ENCODE data around the gene GVQW3.

Gene GVQW3

DNA sequence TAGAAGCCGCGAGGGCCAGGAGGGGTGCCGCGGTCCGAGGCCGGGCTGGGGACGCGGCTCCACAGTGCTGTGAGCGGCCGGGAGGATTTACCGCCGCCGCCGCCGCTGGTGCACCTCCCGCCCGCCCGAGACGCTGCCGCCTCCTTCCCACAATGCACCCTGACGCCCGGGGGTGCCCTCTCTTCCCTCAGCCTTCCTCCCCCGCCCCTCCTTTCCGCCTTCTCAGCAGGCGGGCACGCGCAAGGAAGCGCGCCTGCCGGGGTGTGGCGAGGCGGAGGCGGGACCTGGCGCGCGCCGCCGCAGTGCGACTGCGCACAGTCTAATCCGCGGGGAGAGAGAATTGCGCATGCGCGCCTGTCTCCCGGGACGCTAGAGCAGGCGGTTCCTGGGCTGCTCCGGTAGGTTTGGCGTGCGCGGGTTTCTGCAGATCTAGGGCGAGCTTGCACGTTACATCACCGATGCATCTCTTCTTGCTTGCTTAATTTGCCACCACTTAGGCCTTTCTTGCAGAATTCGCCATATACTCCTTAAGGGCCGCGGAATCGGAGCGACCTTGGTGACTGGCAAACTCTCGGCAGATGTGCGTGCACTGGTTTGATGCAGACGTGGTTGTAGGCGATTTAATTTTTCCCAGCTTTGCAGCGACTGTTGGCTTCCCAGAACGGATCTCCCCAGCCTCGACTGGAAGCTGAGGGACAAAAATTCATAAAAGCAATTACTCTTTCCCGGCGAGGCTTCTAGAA, at the start of gene GVQW3, which contains the start of gene THAP12:
TSS of gene GVQW3 (plus strand) at position 347 of the 743 bp plus-strand sequence. CDS start 506 bp downstream, outside the sequence.
TSS of gene THAP12 (minus strand) at position 156 of the 743 bp plus-strand sequence. CDS start 296 bp downstream, outside the sequence.
- peak; percentile 99 for DNase-seq
- in situ Hi-C loops (cut with MboI; ENCODE audit: low pct_unique_long_range_greater_than_20kb, low sequenced_read_pairs), result no loop called here

DNA sequence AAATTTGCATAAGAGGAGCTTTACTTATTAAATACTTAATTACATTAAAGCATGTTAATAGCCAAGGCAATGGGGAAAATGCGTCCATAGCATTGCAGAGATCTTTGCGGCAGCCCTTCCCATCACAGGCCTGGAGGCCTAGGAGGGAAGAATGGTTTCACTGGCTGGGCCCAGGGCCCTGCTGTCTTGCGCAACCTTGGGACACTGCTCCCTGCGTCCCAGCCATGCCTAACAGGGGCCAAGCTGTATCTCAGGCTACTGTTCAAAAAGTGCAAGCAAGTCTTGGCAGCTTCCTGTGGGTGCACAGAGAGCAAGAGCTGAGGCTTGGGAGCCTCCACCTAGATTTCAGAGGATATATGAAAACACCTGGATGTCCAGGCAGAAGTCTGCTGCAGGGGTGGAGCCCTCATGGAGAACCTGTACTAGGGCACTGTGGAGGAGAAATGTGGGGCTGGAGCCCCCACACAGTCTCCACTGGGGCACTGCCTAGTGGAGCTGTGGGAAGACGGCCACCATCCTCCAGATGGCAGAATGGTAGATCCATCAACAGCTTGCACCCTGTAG, 46.2 kb upstream of the GVQW3 start:
- in situ Hi-C loops (cut with MboI; ENCODE audit: low pct_unique_long_range_greater_than_20kb, low sequenced_read_pairs), result no loop called here
- DNase-seq, result no peak

DNA sequence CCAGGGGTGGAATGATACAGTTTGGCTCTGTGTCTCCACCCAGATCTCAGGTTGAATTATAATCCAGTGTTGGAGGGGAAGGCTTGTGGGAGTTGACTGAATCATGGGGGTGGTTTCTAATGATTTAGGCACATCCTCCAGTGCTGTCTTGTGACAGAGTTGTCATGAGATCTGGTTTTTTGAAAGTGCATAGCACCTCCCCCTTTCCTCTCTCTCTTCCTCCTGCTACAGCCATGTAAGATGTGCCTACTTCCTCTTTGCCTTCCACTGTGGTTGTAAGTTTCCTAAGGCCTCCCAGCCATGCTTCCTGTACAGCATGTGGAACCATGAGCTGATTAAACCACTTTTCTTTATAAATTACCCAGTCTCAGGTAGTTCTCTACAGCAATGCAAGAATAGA, 45.3 kb upstream of the GVQW3 start:
- peak; percentile 84 for DNase-seq
- in situ Hi-C loops (cut with MboI; ENCODE audit: low pct_unique_long_range_greater_than_20kb, low sequenced_read_pairs), result no loop called here

DNA sequence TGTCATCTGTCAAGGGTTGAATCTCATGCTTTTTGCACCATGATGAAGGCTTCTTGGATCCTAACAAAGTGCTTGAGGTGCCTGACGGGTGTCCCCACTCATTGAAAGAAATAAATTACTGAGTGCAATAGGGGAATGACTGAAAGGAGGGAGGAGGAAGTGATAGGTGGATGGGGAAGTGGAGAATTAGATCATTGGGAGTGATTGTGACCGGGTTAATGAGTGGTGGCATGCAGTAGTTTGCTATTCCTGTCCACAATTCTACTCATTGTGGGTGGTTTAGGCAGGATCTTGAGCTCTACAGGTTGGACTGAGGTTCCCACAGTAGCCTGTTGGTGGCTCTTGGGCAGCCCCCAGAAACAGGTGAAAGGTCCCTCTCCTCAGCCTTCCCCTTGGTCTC, 44.5 kb upstream of the GVQW3 start:
- in situ Hi-C loops (cut with MboI; ENCODE audit: low pct_unique_long_range_greater_than_20kb, low sequenced_read_pairs), result no loop called here

DNA sequence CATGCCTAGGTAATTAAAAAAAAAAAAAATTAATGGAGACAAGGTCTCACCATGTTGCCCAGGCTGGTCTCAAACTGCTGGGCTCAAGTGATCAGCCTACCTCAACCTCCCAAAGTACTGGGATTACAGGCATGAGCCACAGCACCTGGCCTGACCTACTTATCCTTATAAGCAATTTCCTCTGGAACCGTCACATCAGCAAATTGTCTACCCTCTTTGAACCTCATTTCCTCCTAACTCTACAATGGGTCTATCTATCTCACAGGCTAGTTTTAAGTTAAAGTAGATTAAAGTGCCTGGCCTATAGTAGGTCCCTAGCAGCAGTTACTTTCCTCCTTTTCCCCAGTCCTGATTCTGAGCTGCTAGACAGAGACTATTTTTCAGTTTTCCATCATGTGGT, 43.7 kb upstream of the GVQW3 start:
- no peak for DNase-seq
- in situ Hi-C loops (cut with MboI; ENCODE audit: low pct_unique_long_range_greater_than_20kb, low sequenced_read_pairs), result no loop called here

More for the DNA sequence above, 44.5 kb upstream of the GVQW3 start:
- DNase-seq, result peak; percentile 48

DNA sequence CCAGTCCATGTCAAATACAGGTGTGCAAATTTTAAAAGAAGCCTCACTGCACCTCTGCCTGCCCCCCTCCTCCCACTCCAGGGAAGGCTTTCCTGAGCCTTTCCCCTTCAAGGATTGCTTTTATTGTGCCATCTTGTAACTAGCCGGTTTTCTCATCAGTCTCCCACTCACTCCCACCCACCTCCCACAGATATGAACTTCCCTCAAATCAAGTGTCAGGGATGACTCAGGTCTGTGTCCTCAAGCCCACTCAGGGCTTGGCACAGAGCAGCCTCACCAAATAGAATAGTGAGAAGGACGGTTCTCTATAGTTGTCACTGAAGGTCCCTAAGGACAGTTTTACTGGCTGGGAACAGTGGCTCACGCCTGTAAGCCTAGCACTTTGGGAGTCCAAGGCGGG, 43.2 kb upstream of the GVQW3 start:
- in situ Hi-C loops (cut with MboI; ENCODE audit: low pct_unique_long_range_greater_than_20kb, low sequenced_read_pairs), result no loop called here
- DNase-seq, result no peak

DNA sequence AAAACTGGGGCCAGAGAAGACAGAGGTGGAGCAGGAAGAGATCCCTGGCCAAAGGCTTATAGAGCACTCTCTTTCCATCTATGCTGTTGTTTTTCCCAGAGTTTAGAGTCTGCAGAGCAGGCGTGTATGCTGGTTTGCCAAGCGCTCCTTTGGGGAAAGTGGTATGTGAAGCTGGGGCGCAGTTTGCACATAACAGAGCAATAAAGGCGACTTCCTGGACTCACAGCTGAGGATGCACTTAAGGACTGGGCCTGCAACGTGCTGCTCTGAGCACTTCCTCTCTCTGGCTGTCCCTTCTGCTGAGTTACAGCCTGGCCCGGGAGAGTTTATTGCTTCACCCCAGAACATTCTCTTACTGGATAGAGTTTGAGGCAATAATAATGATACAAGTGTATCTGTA, 41.9 kb upstream of the GVQW3 start:
- peak; percentile 82 for DNase-seq
- in situ Hi-C loops (cut with MboI; ENCODE audit: low pct_unique_long_range_greater_than_20kb, low sequenced_read_pairs), result no loop called here

DNA sequence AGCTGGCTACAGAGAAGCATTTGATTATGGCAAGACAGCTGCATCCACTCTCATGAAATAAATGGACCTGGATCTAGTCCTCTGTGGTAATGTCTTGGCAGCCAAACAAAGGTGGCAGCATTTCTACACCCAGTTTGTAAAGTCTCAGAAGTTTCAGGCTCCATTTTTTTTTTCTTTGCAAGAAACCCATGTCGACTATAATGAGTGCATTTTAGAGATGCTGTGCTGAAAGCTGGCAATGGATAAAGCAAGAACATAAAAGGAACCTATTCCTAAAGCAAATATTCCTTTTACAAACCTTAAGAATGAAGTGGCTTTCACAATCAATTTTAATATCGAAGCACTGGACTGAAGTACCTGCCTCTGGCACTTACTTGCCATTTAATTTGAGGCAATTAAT, 33.7 kb upstream of the GVQW3 start:
- DNase-seq, result no peak
- in situ Hi-C loops (cut with MboI; ENCODE audit: low pct_unique_long_range_greater_than_20kb, low sequenced_read_pairs), result no loop called here

DNA sequence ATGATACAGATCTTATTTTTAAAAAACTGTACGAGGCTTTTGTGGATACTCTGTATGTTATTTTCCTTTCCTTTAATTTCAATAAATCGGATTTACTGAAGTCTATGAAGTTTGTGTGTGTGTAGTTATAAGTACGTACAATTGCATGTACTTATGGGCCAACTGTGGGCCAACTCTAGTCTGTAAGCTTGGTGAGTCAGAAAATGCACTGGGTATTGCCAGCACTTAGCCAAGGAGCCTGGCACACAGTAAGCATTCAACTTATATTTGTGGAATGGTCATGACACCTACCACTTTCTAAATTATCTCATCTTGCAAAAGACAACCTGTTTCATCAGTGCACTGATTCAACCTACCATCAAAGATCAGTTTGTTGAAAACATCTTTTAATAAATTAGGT, 32.8 kb upstream of the GVQW3 start:
- in situ Hi-C loops (cut with MboI; ENCODE audit: low pct_unique_long_range_greater_than_20kb, low sequenced_read_pairs), result no loop called here
- DNase-seq, result no peak

DNA sequence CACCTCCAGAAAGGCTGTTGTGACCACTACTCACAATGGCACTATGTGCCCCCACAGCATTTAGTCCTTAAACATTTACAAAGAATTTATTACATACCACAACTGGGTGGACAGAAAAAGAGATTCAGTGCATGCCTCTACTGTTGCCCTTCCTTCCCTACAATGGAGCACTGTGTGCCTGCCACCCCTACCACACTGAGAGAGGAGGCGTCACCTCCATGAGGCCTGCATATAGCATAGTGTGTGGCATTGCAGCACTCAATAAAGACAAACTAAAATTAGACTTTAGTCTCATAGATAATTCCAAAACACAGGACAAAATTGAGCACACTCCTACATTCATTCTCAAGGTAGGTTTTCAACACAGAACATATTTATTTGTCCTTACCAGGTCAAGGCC, 26.0 kb upstream of the GVQW3 start:
- in situ Hi-C loops (cut with MboI; ENCODE audit: low pct_unique_long_range_greater_than_20kb, low sequenced_read_pairs), result no loop called here
- no peak for DNase-seq

DNA sequence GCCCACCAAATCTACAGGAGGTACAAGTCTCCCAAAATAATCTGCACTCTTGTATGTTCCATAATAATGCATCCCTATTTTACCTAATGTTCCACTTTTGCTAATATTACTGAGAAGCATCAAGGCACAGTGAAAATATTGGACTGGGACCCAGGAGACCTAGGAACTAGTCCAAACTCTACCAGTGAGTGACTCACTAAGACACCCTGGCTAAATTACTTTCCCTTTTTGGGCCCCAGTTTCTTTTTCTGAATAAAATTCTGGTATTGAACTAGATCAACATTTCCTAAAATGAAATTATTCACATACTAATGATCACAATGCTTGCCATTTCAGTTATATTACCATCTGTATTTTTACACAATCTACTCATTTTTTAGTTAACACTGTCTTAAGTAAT, 19.7 kb upstream of the GVQW3 start:
- in situ Hi-C loops (cut with MboI; ENCODE audit: low pct_unique_long_range_greater_than_20kb, low sequenced_read_pairs), result no loop called here
- DNase-seq, result no peak

DNA sequence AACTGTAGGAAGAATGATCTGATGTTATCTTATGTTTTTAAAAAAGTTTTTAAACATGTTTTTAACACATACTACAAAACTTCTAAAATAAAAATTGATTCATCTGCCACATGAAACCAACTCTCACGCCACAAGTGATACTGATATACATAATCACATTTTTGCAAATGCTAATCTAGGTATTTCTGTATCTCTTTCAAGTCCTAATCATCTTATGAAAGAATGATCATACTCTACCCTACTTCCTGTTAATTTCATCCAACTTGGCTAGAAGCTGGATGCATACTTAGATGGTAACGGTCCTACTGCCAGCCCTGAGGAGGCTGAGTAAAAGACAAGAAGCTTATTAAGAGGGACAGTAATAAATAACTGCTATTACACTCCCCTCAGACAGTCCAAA, 19.3 kb upstream of the GVQW3 start:
- in situ Hi-C loops (cut with MboI; ENCODE audit: low pct_unique_long_range_greater_than_20kb, low sequenced_read_pairs), result no loop called here

DNA sequence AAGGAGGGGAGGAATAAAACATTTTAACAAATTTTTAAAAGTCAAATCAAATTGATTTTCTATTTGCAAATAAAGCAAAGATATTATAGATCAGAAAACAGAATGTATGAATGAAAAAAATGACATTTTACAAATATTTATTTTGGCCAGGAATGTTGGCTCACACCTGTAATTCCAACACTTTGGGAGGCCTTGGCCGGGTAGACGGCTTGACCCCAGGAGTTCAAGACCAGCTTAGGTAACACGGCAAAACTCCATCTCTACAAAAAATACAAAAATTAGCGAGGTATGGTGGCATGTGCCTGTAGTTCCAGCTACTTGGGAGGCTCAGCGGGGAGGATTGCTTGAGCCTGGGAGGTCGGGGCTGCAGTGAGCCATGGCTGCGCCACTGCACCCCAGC, 18.4 kb upstream of the GVQW3 start:
- no peak for DNase-seq
- in situ Hi-C loops (cut with MboI; ENCODE audit: low pct_unique_long_range_greater_than_20kb, low sequenced_read_pairs), result no loop called here

More for the DNA sequence above, 19.3 kb upstream of the GVQW3 start:
- DNase-seq, result no peak

DNA sequence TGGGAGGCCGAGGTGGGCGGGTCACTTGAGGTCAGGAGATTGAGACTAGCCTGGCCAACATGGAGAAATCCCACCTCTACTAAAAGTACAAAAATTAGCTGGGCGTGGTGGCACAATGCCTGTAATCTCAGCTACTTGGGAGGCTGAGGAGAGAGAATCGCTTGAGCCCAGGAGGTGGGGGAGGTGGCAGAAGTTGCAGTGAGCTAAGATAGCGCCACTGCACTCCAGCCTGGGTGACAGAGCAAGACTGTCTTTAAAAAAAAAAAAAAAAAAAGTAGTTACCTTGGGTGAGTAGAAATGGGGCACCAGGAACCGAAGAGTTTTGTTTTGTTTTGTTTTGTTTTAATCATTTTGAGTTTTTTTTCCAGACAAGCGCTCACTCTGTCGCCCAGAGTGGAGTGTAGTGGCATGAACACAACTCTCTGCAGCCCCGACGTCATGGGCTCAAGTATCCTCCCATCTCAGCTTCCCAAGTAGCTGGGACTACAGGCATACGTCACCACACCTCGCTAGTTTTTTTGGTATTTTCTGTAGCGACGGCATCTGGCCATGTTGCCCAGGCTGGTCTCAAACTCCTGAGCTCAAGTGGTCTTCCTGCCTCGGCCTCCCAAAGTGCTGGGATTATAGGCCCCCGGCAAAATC, 16.0 kb upstream of the GVQW3 start:
- in situ Hi-C loops (cut with MboI; ENCODE audit: low pct_unique_long_range_greater_than_20kb, low sequenced_read_pairs), result no loop called here

DNA sequence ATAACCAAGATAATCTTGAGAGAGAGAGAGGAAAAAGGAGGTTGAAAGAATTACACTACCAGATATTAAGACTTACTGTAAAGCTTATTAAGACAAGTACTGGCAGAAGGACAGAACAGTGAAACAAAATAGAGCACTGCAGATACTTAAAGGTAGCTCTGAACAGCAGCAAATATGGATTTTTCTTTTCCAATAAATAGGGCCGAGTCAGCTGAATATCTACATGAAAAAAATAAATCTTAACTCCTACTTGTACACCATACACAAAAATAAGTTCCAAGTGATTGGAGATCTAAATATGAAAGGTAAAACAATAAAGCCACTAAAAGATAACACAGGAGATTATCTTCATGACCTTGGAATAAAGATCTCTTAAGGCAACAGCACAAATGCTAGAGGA, 12.6 kb upstream of the GVQW3 start:
- in situ Hi-C loops (cut with MboI; ENCODE audit: low pct_unique_long_range_greater_than_20kb, low sequenced_read_pairs), result no loop called here
- no peak for DNase-seq

More for the DNA sequence above, 16.0 kb upstream of the GVQW3 start:
- no peak for DNase-seq

DNA sequence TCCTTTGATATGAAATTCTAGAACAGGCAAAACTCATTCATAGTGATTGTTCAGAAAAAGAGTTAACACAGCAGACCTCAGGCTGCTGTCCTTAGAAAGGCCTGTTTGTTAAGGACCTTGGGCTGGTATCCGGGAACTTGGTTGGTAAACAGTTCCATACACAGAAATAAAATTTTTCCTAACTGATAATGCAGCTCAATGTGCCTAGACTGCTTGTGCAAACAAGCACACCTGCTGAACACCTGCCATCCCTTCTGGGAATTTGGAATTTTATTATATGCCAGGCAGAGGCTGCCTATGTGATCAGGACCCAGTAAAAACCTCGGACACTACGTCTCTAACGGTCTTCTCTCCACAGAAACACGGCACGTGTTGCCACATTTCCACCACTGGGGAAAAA, 11.7 kb upstream of the GVQW3 start:
- in situ Hi-C loops (cut with MboI; ENCODE audit: low pct_unique_long_range_greater_than_20kb, low sequenced_read_pairs), result no loop called here
- DNase-seq, result no peak

DNA sequence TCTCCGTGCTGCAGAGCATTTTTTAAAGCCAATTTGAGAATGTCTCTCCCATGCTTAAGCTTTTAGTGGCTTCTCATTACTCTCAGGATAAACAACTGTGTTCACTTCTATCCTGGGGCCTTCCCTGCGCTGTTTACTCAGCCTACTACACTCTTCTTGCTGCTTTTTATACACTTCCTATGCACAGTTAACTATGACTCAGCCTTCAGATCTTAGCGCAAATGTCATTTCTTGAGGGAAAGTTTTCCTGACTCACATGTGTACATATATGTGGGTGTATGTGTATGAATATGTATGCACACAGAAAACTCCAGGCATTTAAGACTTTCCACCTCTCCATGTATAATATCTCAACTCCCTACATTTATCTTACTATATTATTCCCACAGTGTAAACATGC, 10.0 kb upstream of the GVQW3 start:
- DNase-seq, result no peak
- in situ Hi-C loops (cut with MboI; ENCODE audit: low pct_unique_long_range_greater_than_20kb, low sequenced_read_pairs), result no loop called here

DNA sequence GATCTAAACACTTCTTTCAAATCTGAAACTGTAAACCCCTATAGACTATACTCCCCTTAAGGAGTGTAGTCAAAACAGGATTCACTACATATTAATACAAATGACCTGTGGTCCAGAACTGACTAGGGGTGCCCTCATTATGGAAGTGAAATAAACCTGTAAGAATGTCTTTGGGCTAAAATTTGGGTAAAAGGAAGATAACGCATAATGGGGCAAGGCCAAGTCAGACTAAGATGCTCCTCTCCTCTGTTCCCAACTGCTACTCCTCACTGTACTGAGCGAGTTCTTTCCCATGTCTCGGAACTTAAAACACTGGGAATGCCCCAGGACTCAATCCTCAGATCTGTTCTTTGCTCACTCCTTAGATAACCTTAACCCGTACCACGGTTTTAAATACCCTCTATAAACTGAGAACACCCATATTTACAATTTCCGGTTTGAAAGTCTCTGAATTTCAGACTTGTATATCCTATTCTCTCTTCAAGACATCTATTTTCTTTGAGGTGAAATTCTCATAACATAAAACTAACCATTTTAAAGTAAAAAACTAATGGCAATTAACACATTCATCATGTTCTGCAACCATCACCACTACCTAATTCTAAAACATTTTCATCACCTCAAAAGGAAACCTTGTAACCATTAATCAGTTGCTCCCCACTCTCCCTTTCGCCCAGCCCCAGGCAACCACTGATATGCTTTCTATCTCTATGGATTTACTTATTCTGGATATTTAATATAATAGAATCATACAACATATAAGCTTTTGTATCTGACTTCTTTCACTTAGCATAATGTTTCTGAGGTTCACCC, 4.2 kb upstream of the GVQW3 start:
- DNase-seq, result no peak
- in situ Hi-C loops (cut with MboI; ENCODE audit: low pct_unique_long_range_greater_than_20kb, low sequenced_read_pairs), result no loop called here

DNA sequence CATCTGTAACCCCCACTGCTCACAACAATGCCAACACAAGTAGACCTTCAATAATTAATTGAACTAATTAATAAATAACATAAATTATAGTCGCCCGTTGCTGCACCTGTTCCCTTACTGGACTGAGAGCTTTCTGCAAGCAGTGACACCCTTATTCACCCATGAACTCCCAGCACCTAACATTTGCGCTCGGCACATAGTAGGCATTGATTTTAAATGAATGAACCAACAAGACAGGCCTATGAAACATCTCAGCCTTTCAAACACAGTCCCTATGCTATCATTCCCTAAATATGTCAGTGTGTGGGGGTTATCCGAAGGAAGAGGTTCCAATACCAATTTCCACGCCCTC, 1.3 kb upstream of the GVQW3 start:
- DNase-seq, result no peak

More for the DNA sequence above, 1.3 kb upstream of the GVQW3 start:
- in situ Hi-C loops (cut with MboI; ENCODE audit: low pct_unique_long_range_greater_than_20kb, low sequenced_read_pairs), result no loop called here
